ENCODE measurements around the gene SLC5A6.

DNA sequence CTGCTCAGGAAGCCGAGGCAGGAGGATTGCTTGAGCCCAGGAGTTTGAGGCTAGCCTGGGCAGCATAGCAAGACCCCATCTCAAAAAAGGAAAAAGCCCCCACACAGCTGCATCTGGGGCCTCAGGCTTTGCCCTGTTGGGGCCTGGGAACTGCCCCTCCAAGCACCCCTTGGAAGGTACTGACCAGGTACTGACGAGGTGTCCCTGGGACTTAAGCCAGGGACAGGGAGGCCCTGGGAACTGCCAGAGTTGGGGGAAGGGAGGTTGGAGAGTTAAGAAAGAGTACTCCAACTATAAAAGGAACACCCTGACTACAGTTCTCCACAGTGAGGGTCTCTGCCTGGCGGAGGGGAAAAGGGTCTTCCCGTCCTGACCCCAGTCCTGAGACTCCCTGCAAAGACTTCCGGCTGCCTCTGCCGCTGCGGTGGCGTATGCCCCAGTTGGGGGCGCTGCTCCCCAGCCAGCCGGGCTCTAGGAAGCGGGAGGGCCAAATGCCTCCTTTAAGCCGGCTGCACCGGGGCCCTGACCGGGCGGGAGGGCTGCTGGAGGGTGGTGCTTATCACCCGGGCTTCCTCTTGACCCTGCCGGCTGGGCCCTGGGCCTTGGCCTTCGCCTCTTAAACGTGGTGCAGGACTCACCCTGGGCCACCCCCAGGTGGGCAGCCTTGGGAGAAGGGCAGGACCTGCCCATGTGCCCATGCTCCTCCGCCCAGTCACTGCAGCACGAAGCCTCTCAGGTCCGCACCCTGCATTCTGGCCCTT, 38.0 kb upstream of the SLC5A6 start:
- TF ChIP-seq EZH2 (IDR thresholded peaks at IDR 0.05) = no peak
- TF ChIP-seq POLR2AphosphoS5 (IDR thresholded peaks at IDR 0.05; ENCODE audit: borderline replicate concordance, low read depth, low read length) = no peak

Measured in SK-N-MC (cell line).